ENCODE measurements around the gene LANCL2. TPM values are rescaled to one million over a fixed set of nuclear protein-coding genes. Genes with fewer than 3 reads are reported as not detected.

Gene LANCL2
- total RNA-seq, 1 donor from 2014 or later = 14.7 TPM

DNA sequence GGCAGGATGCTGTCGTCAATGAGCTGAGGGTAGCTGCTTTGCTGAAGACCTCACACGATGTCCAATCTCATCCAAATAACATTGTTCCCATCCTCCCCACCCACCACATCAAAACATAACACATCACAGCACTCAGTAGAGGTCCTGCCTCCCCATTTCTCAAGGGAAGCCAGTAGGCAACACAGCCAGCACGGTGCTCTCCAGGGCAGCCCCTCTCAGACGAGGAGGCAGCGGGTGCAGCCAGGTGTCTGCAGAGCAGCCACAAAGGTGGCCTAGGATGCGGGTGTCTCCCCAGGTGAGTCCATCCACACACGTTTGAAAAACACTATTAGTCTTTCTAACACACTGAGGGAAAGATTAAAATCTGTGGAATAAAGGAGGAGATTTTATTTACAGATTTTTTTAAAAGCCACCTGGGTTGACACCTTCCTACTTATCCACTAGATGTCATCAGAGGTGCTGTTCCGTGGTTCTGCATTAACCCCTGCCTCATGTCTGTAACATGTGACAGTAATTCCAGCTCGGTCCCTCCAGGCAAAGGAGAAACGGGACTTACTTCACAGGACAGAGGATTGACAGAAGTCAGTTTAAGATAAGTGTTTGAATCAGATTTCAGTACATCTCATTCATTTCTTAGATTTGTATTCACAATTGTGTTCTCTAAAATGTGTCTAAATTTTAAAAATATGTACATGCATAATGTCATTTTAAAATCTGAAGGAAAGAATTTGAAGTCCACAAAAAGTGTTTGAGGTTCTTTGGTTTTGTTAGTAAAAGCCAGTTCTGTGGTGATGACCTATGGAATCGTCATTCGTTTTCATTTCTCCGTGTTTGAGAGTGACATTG, 68.0 kb downstream of the LANCL2 start:
- Histone ChIP-seq H3K4me3 (ENCODE audit: low read depth, low read length) (no peak overlapping the region), H3K27me3 (ENCODE audit: control insufficient read depth, insufficient read depth, low read length) (no peaks in the 10 kb centered on the region), H3K36me3 (ENCODE audit: control insufficient read depth, insufficient read depth, low read length) (no peaks in the 10 kb centered on the region)
- TF ChIP-seq, protein P1, sequence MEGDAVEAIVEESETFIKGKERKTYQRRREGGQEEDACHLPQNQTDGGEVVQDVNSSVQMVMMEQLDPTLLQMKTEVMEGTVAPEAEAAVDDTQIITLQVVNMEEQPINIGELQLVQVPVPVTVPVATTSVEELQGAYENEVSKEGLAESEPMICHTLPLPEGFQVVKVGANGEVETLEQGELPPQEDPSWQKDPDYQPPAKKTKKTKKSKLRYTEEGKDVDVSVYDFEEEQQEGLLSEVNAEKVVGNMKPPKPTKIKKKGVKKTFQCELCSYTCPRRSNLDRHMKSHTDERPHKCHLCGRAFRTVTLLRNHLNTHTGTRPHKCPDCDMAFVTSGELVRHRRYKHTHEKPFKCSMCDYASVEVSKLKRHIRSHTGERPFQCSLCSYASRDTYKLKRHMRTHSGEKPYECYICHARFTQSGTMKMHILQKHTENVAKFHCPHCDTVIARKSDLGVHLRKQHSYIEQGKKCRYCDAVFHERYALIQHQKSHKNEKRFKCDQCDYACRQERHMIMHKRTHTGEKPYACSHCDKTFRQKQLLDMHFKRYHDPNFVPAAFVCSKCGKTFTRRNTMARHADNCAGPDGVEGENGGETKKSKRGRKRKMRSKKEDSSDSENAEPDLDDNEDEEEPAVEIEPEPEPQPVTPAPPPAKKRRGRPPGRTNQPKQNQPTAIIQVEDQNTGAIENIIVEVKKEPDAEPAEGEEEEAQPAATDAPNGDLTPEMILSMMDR (IDR thresholded peaks at IDR 0.05; ENCODE audit: insufficient read depth, low read length, severe bottlenecking) = peak; percentile 51
- DNase-seq (ENCODE audit: low read depth) (peak; percentile 59), FAIRE-seq (no peak)

DNA sequence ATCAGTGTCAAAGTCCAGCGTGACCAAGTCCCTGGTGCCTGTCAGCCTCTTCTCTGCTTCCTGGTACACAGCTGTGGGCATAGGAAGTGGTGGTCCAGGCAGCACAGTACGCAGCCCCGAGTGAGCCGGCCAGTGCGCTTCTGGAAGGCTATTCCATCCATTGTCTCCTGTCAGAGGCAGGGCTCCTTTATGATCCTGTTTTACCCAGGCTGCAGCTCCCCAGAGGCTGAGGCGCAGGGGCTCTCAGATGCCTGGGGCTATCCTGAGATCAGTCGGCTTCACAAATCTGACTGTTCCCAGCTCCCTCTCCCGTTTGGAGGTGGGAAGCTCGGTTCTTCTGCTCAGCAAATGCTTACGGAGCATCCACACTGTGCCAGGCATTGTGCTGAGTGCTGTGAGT, 70.3 kb downstream of the LANCL2 start:
- no peaks in the 10 kb centered on the region for H3K36me3 ChIP-seq (ENCODE audit: control insufficient read depth, insufficient read depth, low read length)
- no peak overlapping the region for H3K4me3 ChIP-seq (ENCODE audit: low read depth, low read length)
- DNase-seq (ENCODE audit: low read depth) = no peak
- TF ChIP-seq, protein P1 (IDR thresholded peaks at IDR 0.05; ENCODE audit: insufficient read depth, low read length, severe bottlenecking) = no peak
- FAIRE-seq = peak; percentile 43
- H3K27me3 ChIP-seq (ENCODE audit: control insufficient read depth, insufficient read depth, low read length) = no peaks in the 10 kb centered on the region

DNA sequence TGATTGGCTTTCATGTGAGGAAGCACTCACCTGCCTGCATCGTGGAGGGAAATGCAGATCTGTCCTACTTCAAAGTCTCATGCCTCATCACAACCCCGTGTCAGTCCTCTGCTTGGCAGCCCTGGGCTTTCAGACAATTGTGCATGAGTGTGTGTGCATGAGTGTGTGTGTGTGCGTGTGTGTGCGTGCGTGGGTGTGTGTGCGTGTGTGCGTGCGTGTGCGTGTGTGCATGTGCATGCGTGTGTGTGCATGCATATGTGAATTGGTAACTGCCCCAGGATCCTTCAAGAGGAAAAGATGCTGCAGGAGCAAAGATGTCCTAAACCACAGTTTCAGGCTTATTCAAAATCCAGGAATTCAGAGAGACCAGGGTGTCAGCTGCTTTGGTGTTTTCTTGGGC, 71.3 kb downstream of the LANCL2 start:
- Histone ChIP-seq H3K27me3 (ENCODE audit: control insufficient read depth, insufficient read depth, low read length) (no peaks in the 10 kb centered on the region), H3K36me3 (ENCODE audit: control insufficient read depth, insufficient read depth, low read length) (no peaks in the 10 kb centered on the region), H3K4me3 (ENCODE audit: low read depth, low read length) (no peak overlapping the region)
- TF ChIP-seq, protein P1 (IDR thresholded peaks at IDR 0.05; ENCODE audit: insufficient read depth, low read length, severe bottlenecking) = no peak
- DNase-seq (ENCODE audit: low read depth) (no peak), FAIRE-seq (no peak)

DNA sequence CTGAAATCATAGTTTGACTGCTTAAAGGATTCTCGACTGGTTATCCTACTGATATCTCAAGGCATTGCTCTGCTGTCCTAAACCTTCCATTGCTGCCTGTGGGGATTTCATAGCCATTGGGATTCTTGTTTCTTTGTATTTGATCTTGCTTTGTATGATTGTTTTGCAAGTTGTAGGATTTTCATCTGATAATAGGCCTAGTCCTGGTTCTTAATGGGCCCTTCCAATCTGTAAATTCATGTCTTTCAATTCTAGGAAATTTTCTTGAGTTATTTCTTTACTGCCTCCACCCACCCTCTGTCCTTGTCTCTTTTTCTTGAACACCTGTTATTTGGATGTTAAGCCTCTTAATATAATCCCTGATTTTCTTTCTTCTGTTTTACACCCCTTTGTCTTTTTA, 72.2 kb downstream of the LANCL2 start:
- H3K36me3 ChIP-seq (ENCODE audit: control insufficient read depth, insufficient read depth, low read length) = no peaks in the 10 kb centered on the region
- FAIRE-seq = no peak
- no peaks in the 10 kb centered on the region for H3K27me3 ChIP-seq (ENCODE audit: control insufficient read depth, insufficient read depth, low read length)
- no peak overlapping the region for H3K4me3 ChIP-seq (ENCODE audit: low read depth, low read length)
- no peak for DNase-seq (ENCODE audit: low read depth)
- TF ChIP-seq, protein P1 (IDR thresholded peaks at IDR 0.05; ENCODE audit: insufficient read depth, low read length, severe bottlenecking) = no peak

DNA sequence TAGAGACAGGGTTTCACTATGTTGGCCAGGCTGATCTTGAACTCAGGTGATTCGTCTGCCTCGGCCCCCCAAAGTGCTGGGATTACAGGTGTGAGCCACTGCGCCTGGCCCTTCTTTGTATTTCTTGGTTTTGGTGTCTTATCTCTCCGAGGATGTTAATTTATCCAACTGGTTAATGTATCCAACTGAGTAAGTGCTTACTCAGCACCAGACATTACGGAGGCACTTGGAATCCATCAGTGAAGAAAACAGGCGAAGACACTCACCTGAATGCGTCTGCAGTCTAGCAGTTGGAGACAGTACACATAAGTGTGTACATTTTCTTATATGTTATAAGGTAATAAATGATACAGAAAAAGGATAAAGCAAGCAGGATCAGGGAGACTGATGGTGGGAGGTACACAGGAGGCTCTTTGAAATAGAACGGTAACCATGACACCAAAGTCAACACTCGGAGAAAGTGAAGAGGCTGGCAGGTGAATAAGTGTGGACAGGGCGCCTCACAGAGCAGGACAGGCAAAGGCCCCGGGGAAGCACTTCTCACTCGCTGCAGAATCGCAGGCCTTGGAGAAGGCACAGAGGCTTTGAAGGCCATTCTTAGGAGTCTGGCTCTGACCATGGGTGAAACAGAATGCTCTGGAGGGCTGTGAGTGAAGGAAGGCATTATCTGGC, 73.1 kb downstream of the LANCL2 start:
- Histone ChIP-seq H3K36me3 (ENCODE audit: control insufficient read depth, insufficient read depth, low read length) (no peaks in the 10 kb centered on the region), H3K4me3 (ENCODE audit: low read depth, low read length) (no peak overlapping the region), H3K27me3 (ENCODE audit: control insufficient read depth, insufficient read depth, low read length) (no peaks in the 10 kb centered on the region)
- TF ChIP-seq, protein P1 (IDR thresholded peaks at IDR 0.05; ENCODE audit: insufficient read depth, low read length, severe bottlenecking) = no peak
- FAIRE-seq (no peak), DNase-seq (ENCODE audit: low read depth) (peak; percentile 23)
